ENCODE measurements around the gene SESN3.

SESN3 gene

DNA sequence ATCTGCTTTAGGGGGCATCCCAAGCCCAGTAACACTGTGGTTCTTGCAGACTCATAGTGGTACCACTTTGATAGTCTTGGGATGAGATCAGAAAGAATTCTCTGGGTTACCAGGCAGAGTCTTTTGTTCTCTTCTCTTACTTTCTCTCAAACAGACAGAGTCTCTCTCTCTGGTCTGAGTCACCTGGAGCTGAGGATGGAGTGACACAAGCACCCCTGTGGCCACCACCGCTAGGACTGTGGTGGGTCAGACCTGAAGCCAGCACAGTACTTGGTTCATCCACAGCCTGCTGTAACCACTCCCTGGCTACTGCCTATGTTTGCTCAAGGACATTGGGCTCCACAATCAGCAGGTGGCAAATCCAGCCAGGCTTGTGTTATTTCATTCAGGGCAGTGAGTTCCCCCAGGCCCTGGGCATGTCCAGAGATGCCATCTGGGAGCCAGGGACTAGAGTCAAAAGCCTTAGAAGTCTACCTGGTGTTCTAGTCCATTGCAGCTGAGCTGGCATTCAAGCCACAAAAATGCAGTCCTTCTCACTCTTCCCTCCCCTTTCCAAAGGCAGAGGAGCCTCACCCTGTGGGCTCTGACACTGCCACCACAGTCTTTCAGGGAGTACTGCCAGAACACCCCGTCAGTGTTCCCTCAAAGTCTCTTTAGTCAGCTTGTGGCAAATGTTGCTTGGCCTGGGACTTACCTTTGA is 111.5 kb downstream of the SESN3 start:
- no peak for DNase-seq (ENCODE audit: low read depth in 2 of 2)

GRCh38 chr11:95115597-95115996 is 115.4 kb downstream of the SESN3 start:
- DNase-seq (ENCODE audit: low read depth in 2 of 2), result no peak

Measured in stimulated activated CD4-positive, alpha-beta T cell treated with anti-CD3 and anti-CD28 coated beads, Interleukin-1b, Interleukin-23, amount 100 ng/mL, for 4 hours (primary cell).